ENCODE data around the gene CMC2.

CMC2 gene

GRCh38 chr16:81006813-81007695, at the start of gene CMC2, which contains the start of gene CENPN:
Gene CMC2 (minus strand): TSS chr16:81006885. CDS start chr16:80997394, 9,491 bp downstream.
Gene CENPN (plus strand): TSS chr16:81007214. CDS start chr16:81011940, 4,726 bp downstream.
- DNase-seq (ENCODE audit: low read depth), result peak; percentile 92

- no peak for DNase-seq (ENCODE audit: low read depth)
Measured at GRCh38 chr16:81053761-81054160, 47.1 kb upstream of the CMC2 start.

- no peak for DNase-seq (ENCODE audit: low read depth)
Measured at GRCh38 chr16:81042821-81043220, 36.1 kb upstream of the CMC2 start.

GRCh38 chr16:81041696-81042095, 35.0 kb upstream of the CMC2 start:
- no peak for DNase-seq (ENCODE audit: low read depth)

- DNase-seq (ENCODE audit: low read depth), result no peak
Measured at GRCh38 chr16:81040842-81041241, 34.2 kb upstream of the CMC2 start.

GRCh38 chr16:81040131-81040530, 33.4 kb upstream of the CMC2 start:
- no peak for DNase-seq (ENCODE audit: low read depth)

GRCh38 chr16:81036751-81037350, 30.2 kb upstream of the CMC2 start:
- DNase-seq (ENCODE audit: low read depth), result no peak

- no peak for DNase-seq (ENCODE audit: low read depth)
Measured at GRCh38 chr16:81035975-81036750, 29.5 kb upstream of the CMC2 start.

GRCh38 chr16:81035398-81035974, 28.8 kb upstream of the CMC2 start, which contains the start of gene ATMIN:
Gene ATMIN (plus strand): TSS chr16:81035842. CDS start chr16:81035871, 29 bp downstream.
- peak; percentile 83 for DNase-seq (ENCODE audit: low read depth)

- no peak for DNase-seq (ENCODE audit: low read depth)
Measured at GRCh38 chr16:81029930-81030604, 23.4 kb upstream of the CMC2 start.

GRCh38 chr16:81026429-81026828, 19.7 kb upstream of the CMC2 start:
- no peak for DNase-seq (ENCODE audit: low read depth)

- no peak for DNase-seq (ENCODE audit: low read depth)
Measured at GRCh38 chr16:81018496-81018895, 11.8 kb upstream of the CMC2 start.

- DNase-seq (ENCODE audit: low read depth), result no peak
Measured at GRCh38 chr16:81014672-81015071, 8.0 kb upstream of the CMC2 start.

GRCh38 chr16:81012974-81013373, 6.3 kb upstream of the CMC2 start:
- DNase-seq (ENCODE audit: low read depth), result no peak

GRCh38 chr16:81008505-81008789, 1.8 kb upstream of the CMC2 start:
- no peak for DNase-seq (ENCODE audit: low read depth)

GRCh38 chr16:81006211-81006812, 373 bp downstream of the CMC2 start:
- peak; percentile 57 for DNase-seq (ENCODE audit: low read depth)

- DNase-seq (ENCODE audit: low read depth), result no peak
Measured at GRCh38 chr16:81005610-81006161, 999 bp downstream of the CMC2 start.

GRCh38 chr16:81004646-81005353, 1.9 kb downstream of the CMC2 start:
- no peak for DNase-seq (ENCODE audit: low read depth)

- DNase-seq (ENCODE audit: low read depth), result no peak
Measured at GRCh38 chr16:81003610-81004460, 2.9 kb downstream of the CMC2 start.
